Stomach (tissue), 9 donors: Measurements from ENCODE around the gene PARD3. TPM values are rescaled to one million over a fixed set of nuclear protein-coding genes. Genes with fewer than 3 reads are reported as not detected.
A peak's percentile ranks its signal among the peaks of the same experiment; 100 is the strongest.

Experiments
- DNase-seq, 2 donors: peaks; one replicate each; pipeline versions ENCODE4 v3.0.0 to v3.0.0-alpha.2; 2013 to 2019
- H3K27ac ChIP-seq, 5 donors: fragments of 200-600 bp in 4 of 5; sonication (generic) in 4 of 5; one replicate each; pipeline ENCODE4 v1.5.1; 2013 to 2019; ENCODE audit warnings: mild to moderate bottlenecking in 1 of 5, moderate library complexity in 1 of 5
- H3K27me3 ChIP-seq, 3 donors: fragments of 200-600 bp; sonication (generic); one replicate each; pipeline ENCODE4 v1.5.1; 2017 to 2019; ENCODE audit warnings: mixed run types in 1 of 3
- H3K36me3 ChIP-seq, 4 donors: fragments of 200-600 bp; sonication (generic); 1 replicate in 3 of 4; 2 replicates in 1 of 4; pipeline ENCODE4 v1.5.1; 2016 to 2019
- H3K4me1 ChIP-seq, 4 donors: fragments of 200-600 bp; sonication (generic); one replicate each; pipeline ENCODE4 v1.5.1; 2016 to 2019
- H3K4me3 ChIP-seq, 4 donors: fragments of 200-600 bp; sonication (generic) in 3 of 4; one replicate each; pipeline ENCODE4 v1.5.1; 2016 to 2019; ENCODE audit warnings: mild to moderate bottlenecking in 1 of 4
- H3K9me3 ChIP-seq, 4 donors: fragments of 200-600 bp; sonication (generic); one replicate each; pipeline ENCODE4 v1.5.1; 2016 to 2019
- CTCF ChIP-seq, 7 experiments: fragments of 450-650 bp in 4 of 7; fragments of 200-600 bp in 3 of 7; sonication (generic) in 3 of 7; IDR thresholded peaks; one replicate each; pipeline ENCODE4 v1.5.1; 2016 to 2019; ENCODE audit warnings: antibody characterized with exemption in 7 of 7, control low read depth in 2 of 7, mild to moderate bottlenecking in 1 of 7
- EP300 ChIP-seq: sonication (generic); formaldehyde crosslinking; IDR thresholded peaks from one replicate; pipeline ENCODE4 v1.6.1; 2017; ENCODE audit warnings: antibody characterized with exemption
- POLR2A ChIP-seq, 4 donors: fragments of 450-650 bp; IDR thresholded peaks; one replicate each; pipeline ENCODE4 v1.6.1; 2016; ENCODE audit warnings: antibody characterized with exemption in 4 of 4, control low read depth in 2 of 4, mild to moderate bottlenecking in 1 of 4, moderate library complexity in 1 of 4
- POLR2AphosphoS5 ChIP-seq, 3 donors: sonication (generic); formaldehyde crosslinking; IDR thresholded peaks; one replicate each; pipeline ENCODE4 v1.6.1; 2016; ENCODE audit warnings: antibody characterized with exemption in 3 of 3
- WGBS, 5 donors: extraction: QIAGEN DNeasy Blood & Tissue Kit in 3 of 5; methylation state at CpG; one replicate each; pipeline versions ENCODE4 v1.1.5 to v1.1.7; 2013 to 2018; 5-methylcytosine and 5-hydroxymethylcytosine counted together
- intact Hi-C: fragments of 100-400 bp; cut with DNase I; formaldehyde crosslinking; loops from one replicate; pipeline ENCODE4 v1.15.1; 2023; ENCODE audit warnings: low total_unique reads
- polyA plus RNA-seq, 3 donors: library from polyadenylated mRNA; stranded (reverse); fragments of 200-250 nt; gene quantifications; one replicate each; pipeline ENCODE4 v1.2.3, GENCODE V29; 2013
- total RNA-seq, 5 donors: library from RNA; depleted of rRNA; stranded (reverse); fragments of >200 nt; gene quantifications; one replicate each; pipeline versions ENCODE4 v1.1.0 to v1.2.3, GENCODE V29; 2014 to 2016
- donor health status: healthy with polysubstance abuse.
- donor health status: Bipolar disorder and iron deficiency.
- donor health status: healthy.

The PARD3 gene
- total and polyA plus RNA-seq, 8 donors: 13.7 to 118 (median 31.8) TPM

DNA sequence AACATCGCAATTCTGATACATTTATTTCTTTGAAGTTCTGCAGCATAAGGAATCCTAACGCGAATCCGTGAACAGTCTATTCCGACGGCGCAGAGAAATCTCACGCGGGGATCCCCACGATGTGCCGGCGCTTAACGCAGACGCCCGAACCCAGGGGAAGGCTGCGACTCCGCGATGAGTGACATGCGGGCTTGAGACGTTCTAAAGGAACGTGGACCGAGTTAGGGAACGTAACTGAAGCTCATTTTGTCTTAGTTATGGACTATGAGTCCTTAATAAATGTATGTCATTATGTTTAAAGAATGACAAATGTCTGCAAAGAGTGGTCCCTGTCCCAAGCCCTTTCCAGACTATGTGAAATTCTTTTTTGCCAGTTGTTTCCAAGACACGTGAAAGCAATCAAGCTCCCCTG lies 995 bp upstream of the PARD3 start:
- peak overlapping the region; percentile 90 to 96 (median 91) for H3K4me3 ChIP-seq
- no peaks in the 10 kb centered on the region for H3K9me3 ChIP-seq
- H3K27ac ChIP-seq: peak overlapping the region in 4 of 5 donors; percentile 25 to 95 (median 73)
- WGBS, 5 donors: 0 to 1% (median 1%) methylated on average over 24 of the region's 24 CpGs
- H3K36me3 ChIP-seq: no peaks in the 10 kb centered on the region
- intact Hi-C loops: no loop called here
- peaks cover 0 to 39% (median 3%) of the 10 kb centered on the region in 3 donors for H3K27me3 ChIP-seq
- TF ChIP-seq CTCF (IDR thresholded peaks at IDR 0.05): no peak
- TF ChIP-seq EP300: no peak
- TF ChIP-seq POLR2AphosphoS5 (IDR thresholded peaks at IDR 0.05): no peak
- TF ChIP-seq POLR2A (IDR thresholded peaks at IDR 0.05): no peak
- peaks cover 8 to 42% (median 36%) of the 10 kb centered on the region in 4 donors for H3K4me1 ChIP-seq
- peak in 1 of 2 donors; percentile 50 for DNase-seq

GRCh38 chr10:34814913-34815184 lies 247 bp downstream of the PARD3 start:
- Histone ChIP-seq H3K9me3 (no peaks in the 10 kb centered on the region), H3K4me1 (peaks cover 8 to 52% (median 39%) of the 10 kb centered on the region in 4 donors), H3K36me3 (no peaks in the 10 kb centered on the region), H3K27ac (peak overlapping the region; percentile 84 to 95 (median 90)), H3K4me3 (peak overlapping the region; percentile 90 to 96 (median 91)), H3K27me3 (peaks cover 0 to 39% (median 3%) of the 10 kb centered on the region in 3 donors)
- WGBS, 5 donors: 0 to 1% (median 0%) methylated on average over 10 to 45 of the region's 45 CpGs; no CpG with 5 or more reads in 1 of the 5 donors
- TF ChIP-seq CTCF (IDR thresholded peaks at IDR 0.05) (no peak), POLR2A (IDR thresholded peaks at IDR 0.05) (no peak), EP300 (no peak), POLR2AphosphoS5 (IDR thresholded peaks at IDR 0.05) (no peak)
- intact Hi-C loops: no loop called here
- no peak for DNase-seq

- H3K36me3 ChIP-seq: no peaks in the 10 kb centered on the region
- H3K27me3 ChIP-seq: peaks cover 0 to 39% (median 3%) of the 10 kb centered on the region in 3 donors
- WGBS, 5 donors: 0 to 2% (median 1%) methylated on average over 20 to 76 of the region's 77 CpGs; no CpG with 5 or more reads in 1 of the 5 donors
- TF ChIP-seq CTCF (IDR thresholded peaks at IDR 0.05): peak in 1 of 7 experiments; percentile 10
- no peak for TF ChIP-seq POLR2AphosphoS5 (IDR thresholded peaks at IDR 0.05)
- H3K4me1 ChIP-seq: peaks cover 10 to 56% (median 43%) of the 10 kb centered on the region in 4 donors
- peak overlapping the region; percentile 84 to 95 (median 90) for H3K27ac ChIP-seq
- peak overlapping the region; percentile 90 to 96 (median 91) for H3K4me3 ChIP-seq
- peak; percentile 46 to 87 for DNase-seq
- H3K9me3 ChIP-seq: no peaks in the 10 kb centered on the region
- intact Hi-C loops: no loop called here
These were observed 728 bp downstream of the PARD3 start for GRCh38 chr10:34814223-34814912.

- Histone ChIP-seq H3K27ac (peak overlapping the region; percentile 84 to 95 (median 90)), H3K27me3 (peaks cover 0 to 39% (median 3%) of the 10 kb centered on the region in 3 donors), H3K9me3 (no peaks in the 10 kb centered on the region), H3K36me3 (no peaks in the 10 kb centered on the region), H3K4me1 (peaks cover 15 to 62% (median 49%) of the 10 kb centered on the region in 4 donors), H3K4me3 (peak overlapping the region; percentile 90 to 96 (median 91))
- 9 to 15% (median 14%) methylated on average over 16 to 19 of the region's 19 CpGs for WGBS, 5 donors
- peak in 1 of 2 donors; percentile 64 for DNase-seq
- TF ChIP-seq POLR2AphosphoS5 (IDR thresholded peaks at IDR 0.05) (peak in 1 of 3 donors; percentile 25), POLR2A (IDR thresholded peaks at IDR 0.05) (no peak)
- intact Hi-C loops: no loop called here
These were observed 1.4 kb downstream of the PARD3 start for GRCh38 chr10:34813626-34814222.
